ENCODE data around the gene FAM151A. TPM values are rescaled to one million over a fixed set of nuclear protein-coding genes. Genes with fewer than 3 reads are reported as not detected.

FAM151A gene
- total and polyA plus RNA-seq, 2 of the 13 experiments (the other 11 are each of a cell fraction or from before 2014, with no cell fraction given), result 0.29 to 3.6 TPM

DNA sequence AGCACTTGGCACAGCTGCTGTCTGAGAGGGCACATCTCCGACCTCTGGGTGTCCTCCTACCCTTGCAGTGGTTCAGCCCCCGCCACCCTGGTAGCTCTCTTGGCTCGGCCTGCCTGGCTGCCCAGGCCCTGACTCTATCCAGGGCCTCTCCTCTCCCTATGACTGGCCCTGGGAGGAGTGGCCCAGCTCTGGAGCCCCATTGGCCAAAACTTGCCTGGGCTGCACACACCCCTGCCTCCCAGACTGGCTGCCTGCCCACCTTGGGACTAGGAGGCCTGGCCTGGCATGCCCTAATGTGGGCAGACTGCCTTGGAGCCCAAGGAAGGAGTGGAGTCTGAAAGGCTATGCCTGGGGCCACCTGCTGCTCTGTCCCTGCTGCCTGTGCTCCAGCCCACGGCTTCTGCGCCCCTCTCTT, 41.7 kb downstream of the FAM151A start (continued):
- TF ChIP-seq, protein P1, sequence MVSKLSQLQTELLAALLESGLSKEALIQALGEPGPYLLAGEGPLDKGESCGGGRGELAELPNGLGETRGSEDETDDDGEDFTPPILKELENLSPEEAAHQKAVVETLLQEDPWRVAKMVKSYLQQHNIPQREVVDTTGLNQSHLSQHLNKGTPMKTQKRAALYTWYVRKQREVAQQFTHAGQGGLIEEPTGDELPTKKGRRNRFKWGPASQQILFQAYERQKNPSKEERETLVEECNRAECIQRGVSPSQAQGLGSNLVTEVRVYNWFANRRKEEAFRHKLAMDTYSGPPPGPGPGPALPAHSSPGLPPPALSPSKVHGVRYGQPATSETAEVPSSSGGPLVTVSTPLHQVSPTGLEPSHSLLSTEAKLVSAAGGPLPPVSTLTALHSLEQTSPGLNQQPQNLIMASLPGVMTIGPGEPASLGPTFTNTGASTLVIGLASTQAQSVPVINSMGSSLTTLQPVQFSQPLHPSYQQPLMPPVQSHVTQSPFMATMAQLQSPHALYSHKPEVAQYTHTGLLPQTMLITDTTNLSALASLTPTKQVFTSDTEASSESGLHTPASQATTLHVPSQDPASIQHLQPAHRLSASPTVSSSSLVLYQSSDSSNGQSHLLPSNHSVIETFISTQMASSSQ (IDR thresholded peaks at IDR 0.05; ENCODE audit: low read depth), result no peak
- TF ChIP-seq, protein P1 (CRISPR knock-in tag; IDR thresholded peaks at IDR 0.05; ENCODE audit: borderline replicate concordance), result 0 out of 2 replicates have a peak, but pooled peaks have one; percentile 17
- TF ChIP-seq NFIC (IDR thresholded peaks at IDR 0.05; ENCODE audit: low read length), result no peak
- TF ChIP-seq HNRNPLL (IDR thresholded peaks at IDR 0.05; ENCODE audit: low read depth, low read length, poor library complexity, severe bottlenecking), result peak; percentile 27
- no peak for TF ChIP-seq TBX2 (CRISPR knock-in tag; IDR thresholded peaks at IDR 0.05; ENCODE audit: borderline replicate concordance)
- peak; percentile 85; the same call in 1 of the 2 replicates for TF ChIP-seq HNRNPL (IDR thresholded peaks at IDR 0.05; ENCODE audit: low read depth, low read length)
- no peak for TF ChIP-seq JUNB (CRISPR knock-in tag; IDR thresholded peaks at IDR 0.05; ENCODE audit: borderline replicate concordance)
- TF ChIP-seq NR2F6 (IDR thresholded peaks at IDR 0.05), result no peak
- no peak for TF ChIP-seq NR2F6 (CRISPR knock-in tag; IDR thresholded peaks at IDR 0.05)
- TF ChIP-seq GABPB1 (CRISPR knock-in tag; IDR thresholded peaks at IDR 0.05), result no peak
- TF ChIP-seq ZNF136 (CRISPR knock-in tag; IDR thresholded peaks at IDR 0.05; ENCODE audit: low read depth), result no peak
- 0 out of 4 replicates have a peak, but pooled peaks of 1 of the 2 experiments have one; percentile 24 for TF ChIP-seq POLR2A (IDR thresholded peaks at IDR 0.05; ENCODE audit: insufficient read depth in 1 of 2, low read depth in 2 of 2, low read length in 2 of 2)
- no peak for TF ChIP-seq CHD4 (IDR thresholded peaks at IDR 0.05; ENCODE audit: borderline replicate concordance, low read length)
- TF ChIP-seq CBX1 (IDR thresholded peaks at IDR 0.05; ENCODE audit: low read depth), result no peak
- TF ChIP-seq CREM (IDR thresholded peaks at IDR 0.05), result no peak
- TF ChIP-seq CREM (CRISPR knock-in tag; IDR thresholded peaks at IDR 0.05), result no peak
- no peak for TF ChIP-seq ZNF747 (CRISPR knock-in tag; IDR thresholded peaks at IDR 0.05; ENCODE audit: borderline replicate concordance)
- TF ChIP-seq, protein P2, sequence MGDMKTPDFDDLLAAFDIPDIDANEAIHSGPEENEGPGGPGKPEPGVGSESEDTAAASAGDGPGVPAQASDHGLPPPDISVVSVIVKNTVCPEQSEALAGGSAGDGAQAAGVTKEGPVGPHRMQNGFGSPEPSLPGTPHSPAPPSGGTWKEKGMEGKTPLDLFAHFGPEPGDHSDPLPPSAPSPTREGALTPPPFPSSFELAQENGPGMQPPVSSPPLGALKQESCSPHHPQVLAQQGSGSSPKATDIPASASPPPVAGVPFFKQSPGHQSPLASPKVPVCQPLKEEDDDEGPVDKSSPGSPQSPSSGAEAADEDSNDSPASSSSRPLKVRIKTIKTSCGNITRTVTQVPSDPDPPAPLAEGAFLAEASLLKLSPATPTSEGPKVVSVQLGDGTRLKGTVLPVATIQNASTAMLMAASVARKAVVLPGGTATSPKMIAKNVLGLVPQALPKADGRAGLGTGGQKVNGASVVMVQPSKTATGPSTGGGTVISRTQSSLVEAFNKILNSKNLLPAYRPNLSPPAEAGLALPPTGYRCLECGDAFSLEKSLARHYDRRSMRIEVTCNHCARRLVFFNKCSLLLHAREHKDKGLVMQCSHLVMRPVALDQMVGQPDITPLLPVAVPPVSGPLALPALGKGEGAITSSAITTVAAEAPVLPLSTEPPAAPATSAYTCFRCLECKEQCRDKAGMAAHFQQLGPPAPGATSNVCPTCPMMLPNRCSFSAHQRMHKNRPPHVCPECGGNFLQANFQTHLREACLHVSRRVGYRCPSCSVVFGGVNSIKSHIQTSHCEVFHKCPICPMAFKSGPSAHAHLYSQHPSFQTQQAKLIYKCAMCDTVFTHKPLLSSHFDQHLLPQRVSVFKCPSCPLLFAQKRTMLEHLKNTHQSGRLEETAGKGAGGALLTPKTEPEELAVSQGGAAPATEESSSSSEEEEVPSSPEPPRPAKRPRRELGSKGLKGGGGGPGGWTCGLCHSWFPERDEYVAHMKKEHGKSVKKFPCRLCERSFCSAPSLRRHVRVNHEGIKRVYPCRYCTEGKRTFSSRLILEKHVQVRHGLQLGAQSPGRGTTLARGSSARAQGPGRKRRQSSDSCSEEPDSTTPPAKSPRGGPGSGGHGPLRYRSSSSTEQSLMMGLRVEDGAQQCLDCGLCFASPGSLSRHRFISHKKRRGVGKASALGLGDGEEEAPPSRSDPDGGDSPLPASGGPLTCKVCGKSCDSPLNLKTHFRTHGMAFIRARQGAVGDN (CRISPR knock-in tag; IDR thresholded peaks at IDR 0.05), result peak; percentile 46
- peak; percentile 42; the same call in 1 of the 2 replicates for TF ChIP-seq NFYB (CRISPR knock-in tag; IDR thresholded peaks at IDR 0.05)
- TF ChIP-seq ISX (CRISPR knock-in tag; conservative IDR thresholded peaks at IDR 0.05), result no peak
- TF ChIP-seq, protein P3, sequence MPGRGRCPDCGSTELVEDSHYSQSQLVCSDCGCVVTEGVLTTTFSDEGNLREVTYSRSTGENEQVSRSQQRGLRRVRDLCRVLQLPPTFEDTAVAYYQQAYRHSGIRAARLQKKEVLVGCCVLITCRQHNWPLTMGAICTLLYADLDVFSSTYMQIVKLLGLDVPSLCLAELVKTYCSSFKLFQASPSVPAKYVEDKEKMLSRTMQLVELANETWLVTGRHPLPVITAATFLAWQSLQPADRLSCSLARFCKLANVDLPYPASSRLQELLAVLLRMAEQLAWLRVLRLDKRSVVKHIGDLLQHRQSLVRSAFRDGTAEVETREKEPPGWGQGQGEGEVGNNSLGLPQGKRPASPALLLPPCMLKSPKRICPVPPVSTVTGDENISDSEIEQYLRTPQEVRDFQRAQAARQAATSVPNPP (CRISPR knock-in tag; IDR thresholded peaks at IDR 0.05), result no peak
- TF ChIP-seq AGO1 (IDR thresholded peaks at IDR 0.05; ENCODE audit: low read depth, low read length, poor library complexity, severe bottlenecking), result no peak
- no peak for TF ChIP-seq ZNF570 (CRISPR knock-in tag; IDR thresholded peaks at IDR 0.05; ENCODE audit: borderline replicate concordance)
- no peak for TF ChIP-seq SPEN (CRISPR knock-in tag; IDR thresholded peaks at IDR 0.05; ENCODE audit: low read depth)

Measured in HepG2 (cell line).